Mucosa of gallbladder (tissue), 1 donor: Measurements from ENCODE around the gene TSPO. TPM values are rescaled to one million over a fixed set of nuclear protein-coding genes. Genes with fewer than 3 reads are reported as not detected.

Experiments
- DNase-seq: peaks from one replicate; pipeline ENCODE4 v3.0.0-alpha.2; 2020; ENCODE audit warnings: low spot score
- total RNA-seq: library from RNA; stranded (reverse); gene quantifications from one replicate; pipeline ENCODE4 v1.2.1, GENCODE V29; 2021
- donor health status: DM: no; HTN: no; CAD: no.

TSPO gene
- total RNA-seq, 1 donor from 2014 or later, result 322 TPM

- DNase-seq, result no peak
These were observed 28.0 kb downstream of the TSPO start for GRCh38 chr22:43179146-43179910.

GRCh38 chr22:43179911-43180195 is 28.5 kb downstream of the TSPO start:
- DNase-seq, result no peak

GRCh38 chr22:43180670-43181069 is 29.3 kb downstream of the TSPO start:
- DNase-seq, result no peak

GRCh38 chr22:43181321-43182076 is 30.1 kb downstream of the TSPO start:
- no peak for DNase-seq

- DNase-seq, result no peak
These were observed 30.8 kb downstream of the TSPO start for GRCh38 chr22:43182118-43182517.

GRCh38 chr22:43182726-43183125 is 31.4 kb downstream of the TSPO start:
- DNase-seq, result no peak

- no peak for DNase-seq
These were observed 32.3 kb downstream of the TSPO start for GRCh38 chr22:43183496-43184277.

- DNase-seq, result peak; percentile 67
These were observed 34.5 kb downstream of the TSPO start for GRCh38 chr22:43185860-43186261.

GRCh38 chr22:43186272-43187170 is 35.2 kb downstream of the TSPO start, which contains the start of gene TTLL12:
Gene TTLL12 (minus strand): TSS chr22:43187134. CDS start chr22:43187069, 65 bp downstream.
- no peak for DNase-seq

- peak; percentile 96 for DNase-seq
These were observed 36.1 kb downstream of the TSPO start for GRCh38 chr22:43187171-43188099.

- no peak for DNase-seq
These were observed 37.6 kb downstream of the TSPO start for GRCh38 chr22:43188829-43189545.

GRCh38 chr22:43191831-43192230 is 40.5 kb downstream of the TSPO start:
- no peak for DNase-seq

GRCh38 chr22:43197271-43197941 is 46.0 kb downstream of the TSPO start:
- DNase-seq, result no peak

GRCh38 chr22:43198126-43198525 is 46.8 kb downstream of the TSPO start:
- no peak for DNase-seq

- DNase-seq, result no peak
These were observed 47.6 kb downstream of the TSPO start for GRCh38 chr22:43198936-43199335.

- no peak for DNase-seq
These were observed 48.2 kb downstream of the TSPO start for GRCh38 chr22:43199541-43199940.

- DNase-seq, result no peak
These were observed 48.7 kb downstream of the TSPO start for GRCh38 chr22:43200031-43200430.

GRCh38 chr22:43200555-43200954 is 49.2 kb downstream of the TSPO start:
- DNase-seq, result no peak
